Endothelial cell of umbilical vein (primary cell): Measurements from ENCODE around the gene EIF2B2.
A peak's percentile ranks its signal among the peaks of the same experiment; 100 is the strongest.

Experiments used
- CTCF ChIP-seq, 2 donors: IDR thresholded peaks; 1 replicate in 1 of 2; 2 replicates in 1 of 2; pipeline ENCODE4 v1.5.1; 2011; ENCODE audit warnings: low read length in 2 of 2, mild to moderate bottlenecking in 2 of 2, moderate library complexity in 2 of 2, control low read depth in 1 of 2, inconsistent platforms in 1 of 2, low read depth in 1 of 2; ENCODE audit not compliant: insufficient read depth in 1 of 2; ENCODE audit errors: extremely low read depth in 1 of 2
- EZH2 ChIP-seq: IDR thresholded peaks from 2 replicates; pipeline ENCODE4 v1.6.1; 2012; ENCODE audit warnings: borderline replicate concordance, low read depth, mild to moderate bottlenecking, moderate library complexity, low read length, inconsistent platforms; ENCODE audit not compliant: severe bottlenecking
- FOS ChIP-seq: IDR thresholded peaks from 2 replicates; pipeline ENCODE4 v1.6.1; 2011; ENCODE audit warnings: mild to moderate bottlenecking, low read length, moderate library complexity, borderline replicate concordance; ENCODE audit not compliant: insufficient read depth
- JUN ChIP-seq: IDR thresholded peaks from 2 replicates; pipeline ENCODE4 v1.6.1; 2011; ENCODE audit warnings: borderline replicate concordance, low read depth; ENCODE audit not compliant: insufficient read length, insufficient read depth
- MAX ChIP-seq: IDR thresholded peaks from 2 replicates; pipeline ENCODE4 v1.6.1; 2011; ENCODE audit not compliant: insufficient read depth, insufficient read length
- MYC ChIP-seq: IDR thresholded peaks from one replicate; pipeline ENCODE4 v1.6.1; 2011; ENCODE audit warnings: mild to moderate bottlenecking, low read depth, low read length
- POLR2A ChIP-seq: IDR thresholded peaks from 2 replicates; pipeline ENCODE4 v1.6.1; 2012; ENCODE audit warnings: low read depth, mild to moderate bottlenecking, control low read depth, low read length
- POLR2AphosphoS5 ChIP-seq: IDR thresholded peaks from 2 replicates; pipeline ENCODE4 v1.6.1; 2012; ENCODE audit warnings: low read depth, mild to moderate bottlenecking, control low read depth, low read length, moderate library complexity; ENCODE audit not compliant: insufficient read depth

- TF ChIP-seq POLR2A (no peak), CTCF (IDR thresholded peaks at IDR 0.05; ENCODE audit: extremely low read depth in 1 of 2, insufficient read depth in 1 of 2, low read depth in 1 of 2, low read length in 2 of 2) (no peak), JUN (no peak), POLR2AphosphoS5 (no peak), EZH2 (no peak), FOS (peak; percentile 19), MAX (no peak), MYC (no peak)
Observed at GRCh38 chr14:75023108-75023507, 20.4 kb downstream of the EIF2B2 start.
